H9 (cell line): Measurements from ENCODE around the gene S100A7A. TPM values are rescaled to one million over a fixed set of nuclear protein-coding genes. Genes with fewer than 3 reads are reported as not detected.

Source experiments
- DNase-seq: peaks from one replicate; pipeline ENCODE4 v3.0.0-alpha.2; 2017
- H2AFZ ChIP-seq: one replicate; pipeline ENCODE4 v1.6.1; 2013; ENCODE audit warnings: mild to moderate bottlenecking, low read length, control low read depth, moderate library complexity
- H2AK5ac ChIP-seq: 2 replicates; pipeline ENCODE4 v1.6.1; 2013; ENCODE audit warnings: low read length, control low read depth, mixed read lengths; ENCODE audit not compliant: insufficient read length
- H2BK120ac ChIP-seq: one replicate; pipeline ENCODE4 v1.6.1; 2013; ENCODE audit warnings: low read depth, mild to moderate bottlenecking, low read length, control low read depth, inconsistent platforms; ENCODE audit not compliant: poor library complexity, severe bottlenecking
- H2BK12ac ChIP-seq: 2 replicates; pipeline ENCODE4 v1.6.1; 2013; ENCODE audit warnings: low read length, control low read depth, mixed read lengths, low read depth; ENCODE audit not compliant: insufficient read length
- H2BK15ac ChIP-seq: 2 replicates; pipeline ENCODE4 v1.6.1; 2013; ENCODE audit warnings: low read depth, low read length, control low read depth
- H2BK20ac ChIP-seq: one replicate; pipeline ENCODE4 v1.6.1; 2013; ENCODE audit warnings: low read depth, mild to moderate bottlenecking, low read length, control low read depth, inconsistent platforms; ENCODE audit not compliant: poor library complexity, severe bottlenecking
- H2BK5ac ChIP-seq: 2 replicates; pipeline ENCODE4 v1.6.1; 2013; ENCODE audit warnings: low read length, control low read depth, mixed read lengths; ENCODE audit not compliant: insufficient read length
- H3K14ac ChIP-seq: 2 replicates; pipeline ENCODE4 v1.6.1; 2013; ENCODE audit warnings: low read length, control low read depth; ENCODE audit not compliant: insufficient read depth
- H3K18ac ChIP-seq: 2 replicates; pipeline ENCODE4 v1.6.1; 2013; ENCODE audit warnings: low read depth, mild to moderate bottlenecking, mixed read lengths, low read length, control low read depth; ENCODE audit not compliant: insufficient read length
- H3K23ac ChIP-seq: 2 replicates; pipeline ENCODE4 v1.6.1; 2013; ENCODE audit warnings: low read length, control low read depth, mixed read lengths, low read depth; ENCODE audit not compliant: insufficient read length
- H3K23me2 ChIP-seq: 2 replicates; pipeline ENCODE4 v1.6.1; 2013; ENCODE audit warnings: low read depth, mild to moderate bottlenecking, mixed read lengths, low read length, control low read depth; ENCODE audit not compliant: insufficient read length, poor library complexity, severe bottlenecking
- H3K27ac ChIP-seq: 2 replicates; pipeline ENCODE4 v1.5.1; 2013; ENCODE audit warnings: low read length, control low read depth, mixed read lengths, low read depth; ENCODE audit not compliant: insufficient read length
- H3K27me3 ChIP-seq: 2 replicates; pipeline ENCODE4 v1.6.1; 2013; ENCODE audit warnings: low read length, control low read depth, inconsistent platforms; ENCODE audit not compliant: insufficient read depth
- H3K4ac ChIP-seq: 2 replicates; pipeline ENCODE4 v1.6.1; 2013; ENCODE audit warnings: low read depth, mild to moderate bottlenecking, control low read depth, inconsistent platforms, low read length, moderate library complexity
- H3K4me1 ChIP-seq: 2 replicates; pipeline ENCODE4 v1.6.1; 2013; ENCODE audit warnings: low read length, control low read depth, inconsistent platforms; ENCODE audit not compliant: insufficient read depth
- H3K4me2 ChIP-seq: 2 replicates; pipeline ENCODE4 v1.6.1; 2013; ENCODE audit warnings: low read length, control low read depth, mixed read lengths; ENCODE audit not compliant: insufficient read length, insufficient read depth
- H3K56ac ChIP-seq: 2 replicates; pipeline ENCODE4 v1.6.1; 2013; ENCODE audit warnings: low read depth, mild to moderate bottlenecking, mixed read lengths, low read length, control low read depth; ENCODE audit not compliant: insufficient read length
- H3K79me1 ChIP-seq: 2 replicates; pipeline ENCODE4 v1.6.1; 2013; ENCODE audit warnings: low read depth, mild to moderate bottlenecking, moderate library complexity, low read length, control low read depth, inconsistent platforms; ENCODE audit not compliant: insufficient read depth, poor library complexity, severe bottlenecking
- H3K79me2 ChIP-seq: 2 replicates; pipeline ENCODE4 v1.6.1; 2013; ENCODE audit warnings: low read length, control low read depth, inconsistent platforms; ENCODE audit not compliant: insufficient read depth
- H3K9ac ChIP-seq: 2 replicates; pipeline ENCODE4 v1.6.1; 2013; ENCODE audit warnings: low read length, control low read depth, mixed read lengths; ENCODE audit not compliant: insufficient read length; ENCODE audit errors: extremely low read depth
- H3K9me3 ChIP-seq: one replicate; pipeline ENCODE4 v1.6.1; 2013; ENCODE audit warnings: low read depth, low read length, inconsistent platforms; ENCODE audit not compliant: control insufficient read depth
- H3T11ph ChIP-seq: one replicate; pipeline ENCODE4 v1.6.1; 2013; ENCODE audit warnings: mild to moderate bottlenecking, low read length, control low read depth, inconsistent platforms
- H4K20me1 ChIP-seq: one replicate; pipeline ENCODE4 v1.6.1; 2013; ENCODE audit not compliant: control insufficient read depth, insufficient read length, insufficient read depth
- H4K5ac ChIP-seq: 2 replicates; pipeline ENCODE4 v1.6.1; 2013; ENCODE audit warnings: low read depth, mild to moderate bottlenecking, mixed read lengths, low read length, control low read depth; ENCODE audit not compliant: insufficient read length
- H4K8ac ChIP-seq: replicated peaks from 2 replicates; pipeline ENCODE4 v1.6.1; 2013; ENCODE audit warnings: low read length, control low read depth, mixed read lengths, low read depth; ENCODE audit not compliant: insufficient read length
- H4K91ac ChIP-seq: 2 replicates; pipeline ENCODE4 v1.6.1; 2013; ENCODE audit warnings: low read depth, mild to moderate bottlenecking, moderate library complexity, mixed read lengths, low read length, control low read depth; ENCODE audit not compliant: insufficient read length
- H3K27ac Mint-ChIP-seq, 3 experiments: 2 replicates in 2 of 3; 3 replicates in 1 of 3; pipeline ENCODE4 v1.8.0; 2020 to 2021; ENCODE audit warnings: mixed read lengths in 3 of 3, mild to moderate bottlenecking in 1 of 3, moderate library complexity in 1 of 3
- H3K27me3 Mint-ChIP-seq: 2 replicates; pipeline ENCODE4 v1.8.0; 2021; ENCODE audit warnings: low read depth, mild to moderate bottlenecking, moderate library complexity, mixed read lengths
- H3K36me3 Mint-ChIP-seq, 3 experiments: 2 replicates in 2 of 3; 3 replicates in 1 of 3; pipeline ENCODE4 v1.8.0; 2020 to 2021; ENCODE audit warnings: low read depth in 3 of 3, mixed read lengths in 3 of 3; ENCODE audit not compliant: insufficient read depth in 1 of 3
- H3K4me1 Mint-ChIP-seq, 2 experiments: 2 replicates each; pipeline ENCODE4 v1.8.0; 2020; ENCODE audit warnings: mixed read lengths in 2 of 2
- H3K4me3 Mint-ChIP-seq, 2 experiments: 2 replicates in 1 of 2; 3 replicates in 1 of 2; pipeline ENCODE4 v1.8.0; 2020 to 2021; ENCODE audit warnings: mild to moderate bottlenecking in 2 of 2, mixed read lengths in 2 of 2, moderate library complexity in 1 of 2
- H3K9me3 Mint-ChIP-seq, 2 experiments: 2 replicates in 1 of 2; 3 replicates in 1 of 2; pipeline ENCODE4 v1.8.0; 2020; ENCODE audit warnings: mild to moderate bottlenecking in 2 of 2, mixed read lengths in 2 of 2, moderate library complexity in 1 of 2
- CTCF ChIP-seq: fragments of 200-600 bp; sonication (generic); conservative IDR thresholded peaks from 3 replicates; pipeline ENCODE4 v1.8.0; 2021; ENCODE audit warnings: antibody characterized with exemption, mild to moderate bottlenecking
- WGBS: extraction: QIAGEN DNeasy Blood & Tissue Kit; methylation state at CpG from one replicate; pipeline ENCODE4 v1.1.7; 2013; ENCODE audit warnings: missing lambda C conversion rate, low lambda C conversion rate, mixed read lengths; ENCODE audit not compliant: insufficient read length; ENCODE audit errors: extremely low coverage; 5-methylcytosine and 5-hydroxymethylcytosine counted together
- total RNA-seq: library from RNA; stranded (reverse); gene quantifications from 2 replicates; pipeline ENCODE4 v1.2.1, GENCODE V29; 2021

Gene S100A7A
- total RNA-seq, 1 experiment from 2014 or later, result not detected

- DNase-seq, result no peak
- no CpG with 5 or more reads among the region's 1 CpG for WGBS
- no peak within 1 kb of the TSS for H3K4me3 Mint-ChIP-seq
Measured at GRCh38 chr1:153375511-153375910, 40.8 kb upstream of the S100A7A start, which contains the start of gene S100A12. Gene S100A12 (minus strand): TSS chr1:153375621. CDS start chr1:153374592, 1,029 bp downstream.

More at GRCh38 chr1:153375511-153375910, 40.8 kb upstream of the S100A7A start, which contains the start of gene S100A12:
- no peaks in the 10 kb centered on the region for H3K27me3 ChIP-seq
- Mint-ChIP-seq H3K9me3 (no peaks in the 10 kb centered on the region; a peak in 2 of 5 replicates), H3K27me3 (peaks cover 4% of the 10 kb centered on the region), H3K36me3 (no peaks in the 10 kb centered on the region), H3K27ac (no peak within 1 kb of the TSS), H3K4me1 (no peaks in the 10 kb centered on the region)
- H3K79me1 ChIP-seq, result no peaks in the 10 kb centered on the region
- no peak within 1 kb of the TSS for H3K27ac ChIP-seq
- H2BK20ac ChIP-seq, result no peak within 1 kb of the TSS
- no peak within 1 kb of the TSS for H2BK5ac ChIP-seq
- H3K9me3 ChIP-seq, result no peaks in the 10 kb centered on the region
- no peaks in the 10 kb centered on the region for H3K79me2 ChIP-seq
- no peak within 1 kb of the TSS for H2AFZ ChIP-seq
- no peak within 1 kb of the TSS for H2AK5ac ChIP-seq
- H3K56ac ChIP-seq, result no peak within 1 kb of the TSS
- no peak within 1 kb of the TSS for H3K4ac ChIP-seq
- no peak within 1 kb of the TSS for H3K14ac ChIP-seq
- no peak within 1 kb of the TSS for H3T11ph ChIP-seq
- H4K91ac ChIP-seq, result no peak within 1 kb of the TSS
- no peak within 1 kb of the TSS for H2BK12ac ChIP-seq
- no peak within 1 kb of the TSS for H2BK15ac ChIP-seq
- no peak within 1 kb of the TSS for H2BK120ac ChIP-seq
- H3K4me2 ChIP-seq, result no peak within 1 kb of the TSS
- no peak within 1 kb of the TSS for H4K8ac ChIP-seq
- no peaks in the 10 kb centered on the region for H3K4me1 ChIP-seq
- H4K5ac ChIP-seq, result no peak within 1 kb of the TSS
- no peaks in the 10 kb centered on the region for H3K23me2 ChIP-seq
- no peaks in the 10 kb centered on the region for H4K20me1 ChIP-seq
- H3K18ac ChIP-seq, result no peak within 1 kb of the TSS
- H3K9ac ChIP-seq, result no peak within 1 kb of the TSS
- no peak for TF ChIP-seq CTCF
- no peak within 1 kb of the TSS for H3K23ac ChIP-seq
